Non-pigmented ciliary epithelial cell (primary cell): ENCODE data around the gene MGAT5.
"Not testable (repeated sequence)": the region's sequence is repeated elsewhere in the genome, so short reads cannot be mapped to it uniquely, and the experiment has no call there.

Experiments
- DNase-seq: peaks from one replicate; pipeline ENCODE4 v3.0.0-alpha.2; 2010; ENCODE audit warnings: low read depth

The MGAT5 gene

DNA sequence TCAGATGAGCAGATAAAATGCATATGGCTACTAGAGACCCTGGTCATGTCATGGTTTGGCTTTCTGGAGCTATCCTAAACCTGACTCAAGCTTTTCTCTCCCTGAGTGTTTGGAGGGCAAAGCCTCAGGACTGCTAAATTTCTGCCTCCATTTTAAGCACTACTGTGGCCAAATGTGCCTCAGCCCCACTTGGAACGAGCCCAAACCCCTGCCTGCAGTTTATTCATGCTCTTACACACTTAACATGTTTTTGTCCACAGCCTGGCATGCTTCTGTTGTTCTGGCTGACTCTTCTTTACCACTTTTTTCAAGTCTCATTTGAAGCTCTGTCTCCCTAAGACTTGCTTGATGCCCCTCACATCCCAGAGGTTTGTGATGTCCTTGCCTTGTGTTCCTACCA is 24.7 kb downstream of the MGAT5 start:
- no peak for DNase-seq

DNA sequence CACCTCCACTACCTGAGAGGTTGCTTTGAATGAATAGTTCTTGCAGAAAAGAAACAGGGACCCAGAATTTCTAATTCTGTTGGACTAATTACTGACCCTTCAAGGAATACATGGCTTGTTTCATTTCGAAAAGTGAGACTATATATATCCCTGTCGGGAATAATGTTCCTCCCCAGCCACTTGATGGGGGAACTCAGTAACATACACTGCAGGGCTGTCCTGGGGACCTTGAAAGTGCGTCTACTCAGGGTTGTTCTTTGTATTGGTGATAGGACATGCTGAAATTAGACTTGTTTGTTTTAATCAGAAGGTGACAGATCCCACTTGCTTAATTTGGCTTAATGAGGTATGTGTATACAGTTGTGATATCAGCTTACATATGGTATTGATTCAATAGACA is 25.5 kb downstream of the MGAT5 start:
- DNase-seq, result no peak

DNA sequence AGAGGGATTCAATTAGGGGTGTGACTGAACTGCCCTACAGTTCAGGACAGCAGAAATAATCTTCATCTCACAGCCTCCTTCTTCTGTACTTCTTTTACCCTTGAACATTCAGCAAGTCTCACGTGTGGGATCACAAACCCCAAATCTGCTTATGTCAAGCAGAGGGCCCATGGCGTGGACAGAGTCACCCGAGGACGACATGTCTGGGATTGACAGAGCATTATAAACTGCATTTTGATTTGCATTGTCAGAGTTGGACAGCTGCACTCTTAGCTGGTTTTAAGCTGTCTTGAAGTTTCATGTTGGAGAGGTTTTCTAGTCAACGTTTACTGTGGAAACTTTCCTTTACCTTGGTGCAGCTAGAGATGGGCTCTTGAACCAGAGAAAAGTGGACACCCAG is 26.4 kb downstream of the MGAT5 start:
- DNase-seq, result no peak

DNA sequence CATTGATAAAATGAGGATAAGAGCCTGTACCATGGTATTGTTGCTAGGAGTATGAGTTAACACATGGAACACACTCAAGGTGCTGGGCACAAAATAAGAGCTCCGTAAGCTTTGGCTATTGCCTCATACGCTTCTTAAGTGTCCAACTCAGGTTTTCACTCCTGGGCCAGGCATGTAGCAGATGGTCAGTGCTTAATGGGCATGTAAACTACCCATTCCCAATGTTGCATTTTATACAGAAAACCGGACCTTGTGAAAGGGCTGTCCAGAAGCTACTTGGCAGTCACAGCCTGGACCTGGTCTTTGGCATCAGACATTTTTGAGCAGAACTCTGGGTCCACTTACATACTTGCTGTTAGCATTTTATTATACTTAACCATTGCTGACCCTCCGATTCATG is 26.9 kb downstream of the MGAT5 start:
- DNase-seq, result no peak

DNA sequence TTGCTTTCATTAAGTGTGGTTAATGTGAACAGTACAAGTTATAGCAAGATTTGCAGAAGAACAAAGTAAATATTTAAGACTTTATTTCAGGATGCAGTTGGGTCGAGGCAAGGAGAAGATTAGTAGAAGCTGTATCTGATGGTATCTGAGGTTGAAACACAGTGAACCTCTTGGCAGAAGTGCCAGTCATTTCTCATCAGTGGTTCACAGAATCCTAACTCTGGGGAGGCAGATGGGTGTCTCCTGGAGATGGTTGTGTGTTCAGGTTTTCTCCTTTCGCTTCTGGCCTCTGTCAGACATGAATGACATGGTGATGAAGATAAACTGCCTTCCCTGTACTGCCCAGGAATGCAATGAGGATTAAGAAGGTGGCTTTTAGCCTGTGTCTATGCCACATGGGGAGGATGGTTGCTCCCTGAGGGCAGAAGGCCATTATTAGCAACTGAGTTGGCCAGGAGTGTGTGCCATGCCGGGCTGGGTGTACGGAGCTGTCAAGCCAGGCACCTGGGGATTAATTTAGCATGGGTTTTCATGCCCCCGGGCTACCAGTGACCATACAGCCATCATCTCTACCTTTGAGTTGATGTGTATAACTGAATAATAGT is 28.0 kb downstream of the MGAT5 start:
- no peak for DNase-seq

DNA sequence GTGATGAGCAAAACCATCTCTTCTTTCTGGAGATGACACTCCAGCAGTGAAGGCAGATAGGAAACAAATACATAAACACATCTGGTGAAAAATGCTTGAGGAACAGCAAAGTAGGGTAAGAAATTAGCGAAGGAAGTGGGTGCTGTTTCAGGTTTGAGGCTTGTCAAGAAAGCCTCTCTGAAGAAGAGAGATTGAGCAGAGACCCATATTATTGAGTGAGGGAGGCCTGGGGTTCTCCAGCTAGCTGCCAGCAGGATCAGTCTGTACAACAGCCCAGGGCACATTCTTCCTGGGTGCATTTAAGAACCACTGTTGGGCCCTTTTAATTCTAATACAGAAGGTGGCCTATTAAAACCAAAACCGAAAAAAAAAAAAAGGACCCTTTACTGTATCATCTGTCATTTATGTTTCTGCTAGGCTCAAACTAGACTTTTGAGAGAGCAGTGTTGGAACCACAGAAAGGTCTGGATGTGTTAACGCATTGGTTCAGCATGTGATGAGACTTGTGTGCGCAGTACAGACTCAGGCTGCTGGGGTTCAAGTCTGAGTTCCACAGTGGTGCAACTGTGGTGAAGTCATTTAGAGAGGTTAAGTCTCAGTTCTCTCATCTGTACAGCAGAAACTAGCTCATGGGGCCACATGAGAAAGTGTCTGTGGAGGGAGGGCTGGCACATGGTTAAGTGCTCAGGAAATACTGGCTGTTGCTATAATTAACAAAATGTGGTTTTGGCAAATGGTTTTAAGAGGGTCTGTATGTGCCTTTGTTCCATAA is 28.9 kb downstream of the MGAT5 start:
- no peak for DNase-seq

DNA sequence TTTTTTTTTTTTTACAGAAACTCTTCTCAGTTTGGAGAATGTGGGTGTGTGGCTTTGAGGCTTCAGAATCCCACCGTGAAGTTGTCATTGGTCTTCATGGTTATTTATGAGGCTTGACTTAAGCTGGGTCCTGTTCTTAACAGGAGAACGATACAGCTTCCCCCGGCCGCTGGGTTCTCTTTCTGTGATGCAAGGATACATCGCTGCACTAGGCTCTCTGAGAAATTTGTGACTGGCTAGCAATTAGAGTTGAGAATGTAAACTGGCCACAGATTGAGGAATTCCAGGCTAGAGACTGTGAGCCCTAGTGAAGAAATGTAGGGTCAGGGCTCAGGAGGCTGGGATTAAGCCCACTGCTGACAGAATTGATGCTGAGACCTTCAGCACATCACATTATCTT is 29.8 kb downstream of the MGAT5 start:
- DNase-seq, result no peak

DNA sequence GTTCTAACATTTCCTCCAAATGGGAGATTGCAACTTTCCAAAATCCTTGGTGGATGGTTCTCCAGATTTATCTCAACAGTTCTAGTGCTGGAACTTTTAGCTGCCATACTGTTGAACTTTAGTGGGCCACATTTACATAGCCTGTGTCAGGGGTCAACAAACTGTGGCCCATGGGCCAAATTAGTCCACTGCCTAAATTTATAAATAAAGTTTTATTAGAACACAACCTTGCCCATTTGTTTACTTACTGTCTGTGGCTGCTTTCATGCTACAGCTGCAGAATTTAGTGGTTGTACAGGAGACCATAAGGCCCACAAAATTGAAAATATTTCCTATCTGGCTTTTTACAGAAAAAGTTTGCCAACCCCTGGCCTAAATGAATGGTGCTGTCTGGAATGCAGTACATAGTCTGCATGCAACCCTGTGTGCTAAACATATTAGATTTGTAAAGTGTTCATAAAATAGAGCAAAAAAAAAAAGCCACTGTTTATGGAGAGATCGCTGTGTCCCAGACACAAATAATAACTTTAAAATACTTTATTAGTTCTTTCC is 30.3 kb downstream of the MGAT5 start:
- DNase-seq, result no peak

DNA sequence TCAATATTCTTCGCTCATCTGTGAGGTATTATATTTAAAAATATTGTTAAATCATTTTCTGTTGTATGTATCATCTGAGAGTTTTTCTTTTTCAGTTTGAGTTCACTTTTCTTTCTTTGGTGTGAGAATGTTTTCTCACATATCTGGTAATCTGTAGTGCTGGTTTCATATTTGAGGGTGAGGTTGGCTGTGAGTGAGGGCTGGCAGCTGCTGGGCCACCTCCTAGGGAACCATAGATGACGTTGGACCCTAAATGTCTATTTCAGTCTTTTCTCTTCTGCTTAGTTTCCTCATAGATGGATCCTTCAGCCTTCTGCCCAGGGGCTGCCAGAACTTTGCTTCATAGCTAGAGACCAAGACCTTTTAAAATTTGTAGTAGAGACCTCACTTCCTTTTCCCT is 33.5 kb downstream of the MGAT5 start:
- no peak for DNase-seq

DNA sequence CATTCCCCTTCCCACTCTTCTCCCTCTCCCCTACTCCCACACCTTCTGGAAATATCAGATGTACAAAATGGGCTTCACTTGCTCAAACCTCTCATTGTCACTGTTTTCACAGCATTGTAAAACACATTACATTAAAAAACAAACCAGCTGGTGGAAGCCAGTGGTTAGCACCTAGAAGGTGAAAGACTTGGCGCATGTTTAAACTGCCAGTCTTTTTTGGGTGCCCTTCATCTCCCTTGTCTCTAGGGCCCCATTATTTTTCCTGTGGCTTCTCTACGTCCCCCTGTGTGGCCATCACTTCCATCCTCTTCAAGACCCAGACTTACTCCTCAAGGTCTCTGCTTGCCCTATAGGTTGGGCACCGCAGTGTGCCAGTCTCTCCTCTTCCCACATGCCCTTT is 34.9 kb downstream of the MGAT5 start:
- DNase-seq, result no peak

DNA sequence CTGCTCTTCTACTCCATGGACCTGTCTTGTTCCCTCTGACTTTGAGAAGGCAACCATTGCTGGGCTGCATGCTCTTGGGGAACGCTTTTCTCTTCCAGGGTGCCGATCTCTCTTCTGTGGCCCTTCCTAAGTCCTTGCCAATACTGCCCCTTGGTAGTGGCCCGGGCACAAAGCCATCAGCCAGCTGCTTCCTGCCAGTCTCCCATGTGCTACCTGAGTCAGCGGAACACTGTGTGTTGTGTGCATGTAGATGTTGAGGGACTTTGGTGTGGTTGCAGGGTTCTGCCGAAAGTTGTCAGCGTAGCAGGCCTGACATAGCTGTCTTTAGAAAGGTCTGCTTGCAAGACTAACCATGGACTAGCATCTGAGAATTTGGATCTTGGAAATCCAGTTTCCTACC is 35.4 kb downstream of the MGAT5 start:
- no peak for DNase-seq

DNA sequence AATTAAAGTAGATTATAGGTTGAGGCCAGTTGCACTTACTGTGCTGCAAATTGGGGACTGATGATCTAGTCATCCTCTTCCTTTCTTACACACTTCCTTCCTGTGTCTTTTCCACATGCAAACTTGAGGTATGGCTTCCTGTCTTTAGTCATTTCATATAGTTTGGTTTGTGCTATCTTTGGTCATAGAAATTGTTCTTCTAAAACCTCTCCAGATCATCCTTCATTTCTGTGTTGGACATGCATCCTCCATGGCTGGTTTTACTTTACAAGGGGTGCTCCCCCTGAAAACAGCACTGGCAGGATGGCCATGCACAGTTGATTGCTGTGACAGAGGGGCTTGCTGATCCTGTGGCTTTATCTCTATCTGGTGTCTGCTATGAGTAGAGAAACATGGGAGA is 36.5 kb downstream of the MGAT5 start:
- no peak for DNase-seq

DNA sequence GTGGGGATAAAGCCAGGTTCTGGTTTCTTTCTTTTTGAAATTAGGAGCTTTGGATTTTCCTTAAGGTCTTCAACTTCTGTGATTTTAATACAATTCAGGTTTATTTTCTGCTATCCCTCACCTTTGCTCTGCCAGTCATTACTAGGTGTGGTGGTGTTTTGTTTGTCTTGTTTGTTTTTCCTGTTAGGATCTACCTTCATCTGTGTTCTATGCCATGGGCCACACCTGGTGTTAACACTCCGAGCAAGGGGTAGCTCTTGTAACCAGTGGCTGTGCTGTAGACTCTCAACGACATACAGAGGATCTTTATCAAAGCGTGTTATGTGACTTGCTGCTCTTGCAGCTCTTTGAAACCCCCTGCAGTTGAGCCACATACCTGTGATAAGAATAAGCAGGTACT is 38.6 kb downstream of the MGAT5 start:
- DNase-seq, result no peak

DNA sequence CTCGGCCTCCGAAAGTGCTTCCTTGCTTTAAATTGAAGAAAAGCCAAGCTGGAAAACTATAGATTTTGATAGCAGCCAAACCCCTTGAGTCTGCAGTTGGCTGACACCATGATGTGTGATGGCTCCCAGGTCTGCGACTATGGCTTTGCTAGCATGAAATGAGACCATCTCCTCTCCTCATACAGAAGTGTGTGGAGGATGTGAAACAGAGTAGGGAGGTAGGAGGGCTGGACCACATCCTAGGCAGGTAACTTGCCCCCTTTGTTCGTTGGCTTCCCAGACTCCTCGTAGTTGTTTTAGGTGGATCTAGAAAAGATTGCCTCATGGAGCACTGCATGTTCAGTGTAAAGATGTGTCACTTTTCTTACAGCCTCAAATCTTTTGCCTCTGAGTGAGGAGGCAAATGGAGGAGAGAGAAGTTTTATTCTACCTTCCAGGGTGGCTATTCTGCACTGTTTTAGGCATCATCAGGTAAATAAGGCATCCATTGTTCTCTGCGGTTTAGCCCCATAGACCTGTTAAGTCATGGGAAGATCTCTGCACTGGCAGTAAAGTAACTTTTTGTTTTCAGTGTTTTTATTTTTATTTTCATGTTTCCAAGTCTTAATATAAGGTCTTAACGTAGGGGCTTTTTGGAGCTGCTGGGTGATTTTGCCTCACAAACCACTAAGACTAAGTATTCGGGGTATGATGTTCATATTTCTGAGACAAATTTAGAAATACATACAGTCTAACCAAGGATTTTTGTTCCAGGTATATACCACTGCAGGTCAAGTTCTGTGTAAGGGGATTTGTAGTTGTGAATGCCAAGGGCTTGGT is 40.1 kb downstream of the MGAT5 start:
- DNase-seq, result no peak

DNA sequence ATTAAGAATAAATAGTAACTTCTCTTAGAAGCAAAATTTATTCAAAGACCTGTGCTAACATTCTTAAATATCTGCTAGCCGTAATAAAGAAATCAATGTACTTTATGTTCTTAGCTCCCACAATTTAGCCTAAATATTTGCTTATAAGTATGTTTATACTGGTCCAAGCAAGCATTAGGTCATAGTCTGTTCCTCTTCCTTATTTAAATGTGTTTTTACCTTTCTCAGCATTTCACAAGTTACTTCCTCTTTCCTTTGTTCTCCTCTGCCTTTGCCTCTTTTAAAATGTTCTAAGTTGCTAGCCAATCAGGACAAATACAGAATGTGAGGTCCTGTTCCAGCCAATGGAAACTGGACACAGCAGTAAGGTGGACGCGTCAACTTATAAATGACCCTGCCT is 40.7 kb downstream of the MGAT5 start:
- DNase-seq, result not testable (repeated sequence)

DNA sequence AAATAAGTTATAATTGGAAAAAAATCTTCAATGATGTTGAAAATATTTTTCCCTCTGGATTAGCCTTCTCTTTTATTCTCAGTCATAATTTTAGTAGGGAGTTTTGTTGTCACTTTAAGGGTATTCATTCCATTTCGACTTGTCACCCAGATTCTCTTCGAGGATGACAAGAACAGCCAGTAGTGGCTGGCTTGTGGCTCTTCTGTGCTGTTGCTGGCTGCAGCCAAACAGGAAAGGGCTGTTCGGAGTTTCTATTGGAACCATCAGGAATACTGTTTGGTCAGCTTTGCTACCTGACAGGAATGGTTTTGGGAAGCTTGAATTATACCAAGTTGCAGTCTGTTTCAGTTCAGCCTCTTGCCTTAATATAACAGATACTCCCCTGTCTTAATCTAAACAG is 41.6 kb downstream of the MGAT5 start:
- DNase-seq, result no peak

DNA sequence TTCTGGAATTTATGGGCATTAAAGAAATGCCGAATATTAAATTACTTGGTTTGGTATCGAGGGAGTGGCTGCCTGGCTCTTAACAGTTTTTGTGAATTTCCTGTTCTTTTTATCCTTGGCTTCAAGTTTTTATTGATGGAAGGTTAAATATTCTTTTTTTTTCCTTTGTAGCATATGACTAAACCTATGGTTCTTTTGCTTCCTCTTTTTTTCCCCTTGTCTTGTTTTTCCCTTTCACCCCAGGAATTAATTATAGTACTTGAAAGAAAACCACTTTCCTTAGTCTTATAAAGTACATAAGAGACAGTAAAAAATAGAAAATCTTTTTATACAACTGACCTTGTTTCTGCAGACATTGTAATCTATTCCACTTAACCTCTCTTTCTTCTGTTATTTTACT is 42.4 kb downstream of the MGAT5 start:
- no peak for DNase-seq

DNA sequence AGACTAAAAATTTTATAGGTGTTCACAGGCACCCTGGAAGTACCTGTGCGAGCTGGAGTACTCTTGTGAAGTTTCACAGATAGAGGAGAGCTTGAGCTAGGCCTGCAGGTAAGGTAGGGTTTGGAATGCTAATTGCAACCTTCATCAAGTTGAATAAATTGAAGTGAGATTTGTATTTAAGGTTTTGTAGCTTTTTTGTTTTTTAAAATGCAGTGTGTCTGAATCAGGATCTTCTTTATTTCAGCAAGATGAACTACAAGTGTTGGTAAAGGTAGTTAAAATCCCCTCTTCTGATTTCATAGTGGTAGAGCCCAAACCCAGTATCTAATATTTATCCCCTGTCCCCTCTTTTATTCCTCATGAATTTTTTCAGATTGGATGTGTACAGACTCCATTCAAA is 45.5 kb downstream of the MGAT5 start:
- no peak for DNase-seq

DNA sequence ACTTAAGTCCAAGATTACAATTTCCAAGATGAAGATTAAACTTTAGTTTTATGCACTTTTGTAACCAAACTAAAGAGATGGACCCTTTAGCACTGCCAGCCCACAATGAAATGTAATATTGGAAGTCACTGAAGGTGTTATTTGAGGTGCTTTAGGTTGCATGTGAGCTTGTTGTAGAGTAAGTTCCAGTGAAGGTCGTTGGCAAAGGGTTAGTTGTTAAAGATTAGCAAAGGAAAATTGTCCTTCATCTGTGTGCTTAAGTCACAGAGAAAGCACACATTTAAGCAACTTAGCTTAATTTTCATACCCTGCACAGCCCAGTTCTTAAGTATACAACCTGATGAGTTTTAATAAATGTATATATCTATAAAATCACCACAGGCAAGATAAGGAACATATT is 46.7 kb downstream of the MGAT5 start:
- DNase-seq, result no peak

DNA sequence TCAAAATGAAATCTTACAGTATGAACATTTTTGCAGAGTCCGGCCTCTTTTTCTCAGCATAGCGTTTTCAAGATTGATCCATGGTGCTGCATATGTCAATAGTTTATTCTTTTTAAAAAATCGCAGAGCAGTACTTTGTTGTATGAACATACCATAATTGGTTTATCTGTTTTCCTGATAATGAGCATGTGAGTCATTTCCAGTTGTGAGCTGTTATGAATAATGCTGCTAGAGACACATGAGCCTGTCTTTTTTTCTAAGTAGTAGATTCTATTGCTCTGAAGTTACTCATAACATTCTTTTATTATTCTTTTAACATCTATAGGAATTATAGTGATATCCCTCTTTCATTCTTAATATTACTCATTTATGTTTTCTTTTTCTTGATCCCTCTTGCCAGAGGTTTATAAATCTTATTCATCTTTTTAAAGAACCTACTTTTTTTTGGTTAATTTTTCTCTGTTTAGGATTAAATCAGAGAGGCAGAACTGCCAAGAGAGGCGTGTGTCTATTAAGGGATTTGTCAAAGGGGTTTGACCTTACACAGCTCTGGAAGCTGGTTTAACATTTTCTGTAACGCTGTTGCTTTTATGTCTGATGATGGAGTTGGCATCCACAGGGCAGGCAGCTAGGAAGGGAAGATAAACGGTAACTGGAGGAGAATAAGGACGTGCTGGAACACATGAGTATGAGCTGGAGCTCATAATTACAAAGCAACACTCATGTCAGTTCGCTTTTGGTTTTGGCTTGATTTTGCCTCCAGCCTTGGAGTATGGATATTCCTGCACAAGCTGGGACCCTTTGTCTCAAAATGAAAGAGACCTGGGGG is 47.4 kb downstream of the MGAT5 start:
- DNase-seq, result peak; percentile 28

DNA sequence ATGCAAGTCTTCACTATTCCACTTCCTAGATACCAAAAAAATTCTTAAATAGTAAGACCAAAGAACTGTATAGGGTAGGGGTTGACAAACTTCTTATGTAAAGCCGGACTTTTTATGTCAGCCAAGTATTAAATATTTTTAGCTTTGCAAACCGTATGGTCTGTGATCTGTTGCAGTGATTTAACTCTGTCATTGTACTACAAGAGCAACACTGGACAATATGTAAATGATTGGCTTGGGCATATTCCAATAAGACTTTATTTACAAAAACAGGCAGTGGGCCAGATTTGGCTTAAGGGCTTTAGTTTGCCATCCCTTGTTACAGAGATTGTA is 48.0 kb downstream of the MGAT5 start:
- no peak for DNase-seq

DNA sequence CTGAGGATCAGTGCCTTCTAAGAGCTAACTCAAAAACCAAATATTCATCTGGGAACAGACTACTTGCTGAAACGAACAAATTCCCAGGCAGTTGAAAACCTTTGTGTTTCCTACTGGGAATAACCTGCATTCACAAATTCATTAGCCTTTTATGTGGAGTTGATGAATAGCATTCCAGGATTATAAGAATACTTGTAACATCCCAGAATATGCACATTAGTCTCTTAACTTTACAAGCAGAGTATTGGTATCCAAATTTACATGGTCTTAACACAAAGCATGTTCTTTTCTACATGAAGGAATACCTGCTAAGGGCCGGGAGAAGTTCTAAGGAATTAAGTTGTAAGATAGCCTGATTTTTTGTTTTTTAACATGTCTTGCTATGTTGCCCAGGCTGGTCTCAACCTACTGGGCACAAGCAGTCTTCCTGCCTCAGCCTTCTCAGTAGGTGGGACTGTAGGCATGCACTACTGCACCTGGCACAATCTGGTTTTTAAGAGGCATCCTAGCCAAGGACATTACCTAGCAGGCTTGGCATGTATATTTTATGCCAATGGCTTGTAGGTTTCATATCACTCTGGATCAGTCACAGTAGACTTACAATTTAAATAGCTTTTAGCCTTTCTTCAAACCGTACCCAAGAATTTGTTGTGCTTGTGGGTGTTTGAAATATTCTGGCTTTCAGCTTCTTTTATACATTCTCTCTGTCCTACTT is 50.7 kb downstream of the MGAT5 start:
- no peak for DNase-seq
